Subcutaneous abdominal adipose tissue (tissue), 5 donors: Measurements from ENCODE around the gene ULK1.

Source experiments
- H3K27ac ChIP-seq: one replicate; pipeline ENCODE4 v1.7.0; 2013; ENCODE audit warnings: low read depth, mild to moderate bottlenecking, inconsistent platforms, low read length, moderate library complexity
- H3K27me3 ChIP-seq, 5 donors: one replicate each; pipeline ENCODE4 v1.7.0; 2013; ENCODE audit warnings: low read length in 5 of 5, inconsistent platforms in 1 of 5; ENCODE audit not compliant: control insufficient read depth in 5 of 5, insufficient read depth in 4 of 5
- H3K36me3 ChIP-seq, 5 donors: one replicate each; pipeline ENCODE4 v1.7.0; 2013; ENCODE audit warnings: low read length in 5 of 5; ENCODE audit not compliant: control insufficient read depth in 5 of 5, insufficient read depth in 5 of 5
- H3K4me1 ChIP-seq, 5 donors: one replicate each; pipeline ENCODE4 v1.7.0; 2013; ENCODE audit warnings: low read length in 5 of 5, mild to moderate bottlenecking in 3 of 5, moderate library complexity in 1 of 5; ENCODE audit not compliant: control insufficient read depth in 5 of 5, insufficient read depth in 5 of 5
- H3K4me3 ChIP-seq, 5 donors: one replicate each; pipeline ENCODE4 v1.7.0; 2013; ENCODE audit warnings: low read length in 5 of 5, low read depth in 1 of 5
- H3K9ac ChIP-seq, 5 donors: one replicate each; pipeline ENCODE4 v1.7.0; 2013; ENCODE audit warnings: low read length in 5 of 5, mild to moderate bottlenecking in 4 of 5, moderate library complexity in 3 of 5
- H3K9me3 ChIP-seq, 5 donors: one replicate each; pipeline ENCODE4 v1.7.0; 2013; ENCODE audit warnings: low read length in 5 of 5; ENCODE audit not compliant: control insufficient read depth in 5 of 5
- donor health status: healthy.
- donor health status: healthy.
- donor health status: healthy.
- donor health status: healthy.
- donor health status: healthy.

ULK1 gene

DNA sequence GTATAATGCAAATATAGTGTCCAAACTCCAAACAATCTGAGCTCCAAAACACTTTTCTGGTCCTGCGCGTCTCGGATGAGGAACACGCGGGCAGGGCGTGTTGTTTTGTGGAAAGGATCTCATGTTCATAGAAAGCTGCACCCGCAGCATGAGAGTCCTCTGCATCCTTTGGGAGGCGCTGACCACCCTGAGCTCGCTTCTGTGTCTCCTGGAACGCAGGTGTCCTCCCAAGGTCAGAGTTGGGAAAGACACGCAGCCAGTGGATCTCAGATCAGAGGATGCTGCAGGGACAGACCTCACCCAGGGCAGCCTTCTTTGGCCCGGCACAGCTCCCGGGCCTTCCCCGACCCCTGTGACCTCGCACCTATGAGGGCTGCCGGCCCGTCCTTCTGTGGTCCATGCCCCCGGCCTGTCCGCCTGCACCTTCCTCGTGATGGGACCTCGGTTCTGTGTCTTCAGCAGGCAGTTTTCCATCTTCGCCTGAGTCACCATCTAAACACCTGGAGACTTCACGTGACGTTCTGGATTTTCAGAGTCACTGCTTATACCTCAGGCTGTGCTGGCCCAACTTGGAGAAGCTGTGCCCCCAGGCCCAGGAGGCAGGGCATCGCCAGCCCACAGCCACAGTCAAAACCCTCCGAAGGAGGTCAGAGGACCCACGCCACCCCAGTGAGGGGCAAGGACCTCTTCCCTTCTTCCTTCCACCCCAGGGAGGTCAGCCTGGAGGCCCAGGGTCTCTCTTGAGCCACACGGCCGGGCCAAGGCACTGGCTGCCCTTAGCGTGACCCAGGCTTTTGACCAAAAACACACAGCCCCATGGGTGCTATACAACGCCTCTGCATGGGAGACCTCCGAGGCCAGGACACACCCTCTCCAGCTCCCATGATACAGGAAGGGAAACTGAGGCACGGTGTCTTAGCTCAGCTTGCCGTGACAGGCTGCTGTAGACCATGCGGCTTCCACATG is 40.3 kb upstream of the ULK1 start:
- Histone ChIP-seq H3K27me3 (peaks cover 0 to 31% (median 8%) of the 10 kb centered on the region in 5 donors), H3K36me3 (peaks cover 0 to 21% (median 4%) of the 10 kb centered on the region in 5 donors), H3K9ac (no peak overlapping the region)

DNA sequence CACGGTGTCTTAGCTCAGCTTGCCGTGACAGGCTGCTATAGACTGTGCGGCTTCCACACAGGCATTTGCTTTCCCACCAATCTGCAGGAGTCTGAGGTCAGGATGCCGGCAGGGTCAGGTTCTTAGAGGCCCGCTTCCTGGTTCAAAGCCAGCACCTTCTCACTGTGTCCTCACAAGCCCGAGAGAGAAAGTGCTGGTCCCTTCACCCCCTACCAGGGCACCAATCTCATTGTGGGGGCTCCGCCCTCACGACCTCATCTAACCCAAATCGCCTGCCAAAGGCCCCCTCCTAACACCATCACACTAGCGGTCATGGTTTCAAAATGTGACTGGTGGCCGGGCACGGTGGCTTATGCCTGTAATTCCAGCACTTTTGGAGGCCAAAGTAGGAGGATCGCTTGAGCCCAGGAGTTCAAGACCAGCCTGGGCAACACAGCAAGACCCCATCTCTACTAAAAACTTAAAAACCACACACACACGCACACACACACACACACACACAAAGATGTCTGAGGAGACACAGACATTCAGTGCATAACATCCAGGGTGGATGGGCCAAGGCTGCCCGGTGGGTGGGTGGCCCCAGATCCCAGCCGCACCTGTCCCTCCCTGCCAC is 39.5 kb upstream of the ULK1 start:
- Histone ChIP-seq H3K27me3 (peaks cover 0 to 31% (median 8%) of the 10 kb centered on the region in 5 donors), H3K27ac (no peak overlapping the region)

More for the DNA sequence above, 40.3 kb upstream of the ULK1 start:
- H3K9me3 ChIP-seq = peaks cover 0 to 3% (median 0%) of the 10 kb centered on the region in 5 donors
- no peak overlapping the region for H3K27ac ChIP-seq
- H3K4me3 ChIP-seq = no peak overlapping the region
- no peaks in the 10 kb centered on the region for H3K4me1 ChIP-seq

DNA sequence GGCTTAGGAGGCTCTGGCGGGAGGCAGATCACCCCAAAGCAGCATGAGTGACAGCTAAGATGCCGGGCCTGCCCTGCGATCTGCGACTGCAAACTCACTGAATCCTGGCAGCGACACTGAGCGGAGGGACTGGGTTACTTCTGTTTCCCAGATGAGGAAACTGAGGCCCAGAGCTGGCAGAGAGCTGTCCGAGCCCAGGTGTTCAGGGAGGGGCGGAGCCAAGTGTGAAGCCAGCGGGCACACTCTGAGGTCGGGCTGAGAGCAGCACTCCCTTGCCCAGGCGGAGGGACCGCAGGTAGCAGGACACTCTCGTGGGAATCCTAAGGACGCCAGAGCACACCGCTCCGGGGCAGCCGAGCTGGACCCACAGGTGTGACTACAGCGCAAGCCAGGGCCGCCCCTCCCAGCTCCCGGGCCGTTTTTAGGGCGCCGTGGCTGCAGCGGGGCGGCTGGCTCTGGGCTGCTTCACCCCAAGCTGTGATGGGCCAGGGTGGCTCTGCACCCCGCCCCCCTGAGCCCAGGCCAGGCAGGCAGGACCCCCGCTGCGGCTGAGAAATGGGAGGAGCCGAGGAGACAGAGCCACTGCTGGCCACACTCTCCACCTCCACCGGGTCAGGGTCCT is 38.8 kb upstream of the ULK1 start:
- Histone ChIP-seq H3K27ac (no peak overlapping the region), H3K9me3 (peaks cover 0 to 3% (median 0%) of the 10 kb centered on the region in 5 donors), H3K36me3 (peaks cover 0 to 10% (median under 1%) of the 10 kb centered on the region in 5 donors), H3K27me3 (peaks cover 0 to 31% (median 8%) of the 10 kb centered on the region in 5 donors), H3K9ac (no peak overlapping the region), H3K4me3 (no peak overlapping the region), H3K4me1 (peaks cover 0 to 5% (median 4%) of the 10 kb centered on the region in 5 donors)

More for the DNA sequence above, 39.5 kb upstream of the ULK1 start:
- H3K4me3 ChIP-seq = no peak overlapping the region
- H3K9ac ChIP-seq = no peak overlapping the region
- H3K4me1 ChIP-seq = no peaks in the 10 kb centered on the region
- peaks cover 0 to 3% (median 0%) of the 10 kb centered on the region in 5 donors for H3K9me3 ChIP-seq
- peaks cover 0 to 17% (median 4%) of the 10 kb centered on the region in 5 donors for H3K36me3 ChIP-seq

DNA sequence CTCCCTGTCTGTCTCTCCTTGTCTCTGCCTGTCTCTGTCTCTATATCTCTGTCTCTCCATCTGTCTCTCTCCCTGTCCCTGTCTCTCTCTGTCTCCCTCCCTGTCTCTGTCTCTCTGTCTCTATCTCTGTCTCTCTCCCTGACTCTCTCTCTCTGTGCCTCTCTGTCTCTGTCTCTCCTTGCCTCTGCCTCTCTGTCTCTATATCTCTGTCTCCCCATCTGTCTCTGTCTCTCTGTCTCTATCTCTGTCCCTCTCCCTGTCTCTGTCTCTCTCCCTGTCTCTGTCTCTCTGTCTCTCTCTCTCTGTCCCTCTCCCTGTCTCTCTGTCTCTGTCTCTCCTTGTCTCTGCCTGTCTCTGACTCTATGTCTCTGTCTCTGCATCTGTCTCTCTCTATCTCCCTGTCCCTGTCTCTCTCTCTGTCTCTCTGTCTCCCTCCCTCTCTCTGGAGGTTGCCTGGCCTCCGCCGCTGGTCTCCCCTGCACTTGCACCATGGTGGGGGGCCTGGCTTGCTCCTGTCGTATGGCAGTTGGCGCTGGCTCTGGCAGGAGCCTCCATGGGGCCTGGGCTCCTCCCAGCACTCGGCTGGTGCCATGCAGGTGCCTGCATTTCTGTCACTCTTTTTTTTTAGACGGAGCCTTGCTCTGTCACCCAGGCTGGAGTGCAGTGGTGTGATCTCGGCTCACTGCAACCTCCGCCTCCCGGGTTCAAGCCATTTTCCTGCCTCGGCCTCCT is 37.9 kb upstream of the ULK1 start:
- Histone ChIP-seq H3K27ac (no peak overlapping the region), H3K9me3 (peaks cover 0 to 3% (median 0%) of the 10 kb centered on the region in 5 donors), H3K4me1 (peaks cover 1 to 13% (median 10%) of the 10 kb centered on the region in 5 donors), H3K36me3 (peaks cover 0 to 1% (median 0%) of the 10 kb centered on the region in 5 donors), H3K4me3 (no peak overlapping the region), H3K9ac (no peak overlapping the region), H3K27me3 (peaks cover 0 to 31% (median 8%) of the 10 kb centered on the region in 5 donors)

DNA sequence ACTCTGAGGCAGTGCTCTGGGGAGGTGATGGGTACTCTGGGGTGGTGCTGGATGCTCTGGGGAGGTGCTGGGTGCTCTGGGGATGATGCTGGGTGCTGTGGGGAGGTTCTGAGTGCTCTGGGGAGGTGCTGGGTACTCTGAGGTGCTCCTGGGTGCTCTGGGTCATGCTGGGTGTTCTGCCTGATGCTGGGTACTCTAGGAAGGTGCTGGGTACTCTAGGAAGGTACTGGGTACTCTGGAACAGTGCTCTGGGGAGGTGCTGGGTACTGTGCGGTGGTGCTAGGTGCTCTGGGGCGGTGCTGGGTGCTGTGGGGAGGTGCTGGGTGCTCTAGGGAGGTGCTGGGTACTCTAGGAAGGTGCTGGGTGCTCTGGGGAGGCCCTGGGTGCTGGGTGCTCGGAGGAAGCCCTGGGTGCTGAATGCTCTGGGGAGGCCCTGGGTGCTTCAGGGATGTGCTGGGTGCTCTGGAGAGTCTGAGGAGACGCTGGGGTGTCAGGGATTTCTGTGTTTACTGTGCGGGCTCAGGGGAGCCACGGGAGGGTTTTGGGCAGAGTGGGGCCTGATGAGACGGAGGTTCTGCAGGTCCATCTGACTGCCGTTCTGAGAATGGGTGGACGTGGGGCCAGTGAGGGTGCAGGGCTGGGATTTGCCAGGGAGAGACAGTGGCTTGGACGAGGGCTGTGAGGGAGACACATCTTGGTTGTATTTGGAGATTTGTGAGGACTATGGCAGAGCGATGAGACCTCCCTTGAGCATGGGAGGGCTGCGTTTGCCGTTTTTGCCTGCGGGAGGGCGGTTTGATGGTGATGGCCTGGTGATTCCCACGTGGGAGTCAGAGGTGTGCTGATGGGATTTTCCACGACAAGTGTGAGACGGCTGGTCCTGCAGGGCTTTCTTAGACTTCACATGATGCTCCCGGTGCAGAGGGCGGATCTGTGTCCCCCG is 36.2 kb upstream of the ULK1 start:
- Histone ChIP-seq H3K36me3 (no peaks in the 10 kb centered on the region), H3K27ac (no peak overlapping the region), H3K4me1 (peaks cover 1 to 20% (median 12%) of the 10 kb centered on the region in 5 donors), H3K9ac (no peak overlapping the region), H3K27me3 (peaks cover 0 to 29% (median 8%) of the 10 kb centered on the region in 5 donors), H3K4me3 (no peak overlapping the region), H3K9me3 (peaks cover 0 to 3% (median 0%) of the 10 kb centered on the region in 5 donors)

DNA sequence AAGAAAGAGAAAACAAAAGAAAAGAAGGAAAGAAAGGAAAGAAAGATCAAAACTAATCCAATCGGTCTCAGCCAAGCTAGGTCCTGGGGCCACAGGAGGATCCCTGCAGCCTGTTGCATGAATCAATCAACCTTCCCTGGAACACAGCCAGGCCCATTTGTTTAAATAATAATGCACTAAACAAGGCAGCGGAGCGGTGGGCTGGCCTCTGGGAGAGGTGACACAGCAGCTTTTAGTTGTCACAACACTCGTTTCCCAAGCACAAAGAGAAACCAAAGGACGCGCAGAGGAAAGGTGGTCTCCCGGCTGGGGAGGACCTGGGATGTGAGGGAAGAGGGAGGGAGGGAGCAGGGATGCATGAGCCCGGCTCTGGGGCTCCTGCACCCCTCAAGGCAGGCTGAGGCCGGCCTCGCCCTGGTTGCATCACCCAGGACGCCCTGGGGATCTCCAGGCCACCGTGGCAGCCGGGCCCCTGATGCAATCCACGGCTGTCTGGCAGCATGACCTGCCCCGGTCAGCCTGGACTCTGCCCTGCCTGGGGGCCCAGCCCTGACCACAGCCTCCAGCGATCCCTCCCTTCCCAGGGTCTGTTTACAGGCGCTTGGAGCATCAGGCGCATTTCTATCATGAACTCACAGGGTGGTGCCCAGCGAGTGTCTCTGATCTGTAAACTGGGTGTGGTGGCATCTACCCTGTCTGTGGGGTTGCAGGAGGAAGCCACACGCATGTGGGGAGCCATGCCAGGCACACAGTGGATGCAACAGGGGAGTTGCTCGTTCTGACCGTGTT is 33.8 kb upstream of the ULK1 start:
- peak overlapping the region; percentile 33 to 66 (median 54) for H3K4me3 ChIP-seq
- peaks cover 0 to 8% (median 6%) of the 10 kb centered on the region in 5 donors for H3K27me3 ChIP-seq
- peak overlapping the region in 2 of 5 donors; percentile 61 to 62 for H3K9ac ChIP-seq
- no peaks in the 10 kb centered on the region for H3K9me3 ChIP-seq
- H3K27ac ChIP-seq = no peak overlapping the region
- H3K4me1 ChIP-seq = peaks cover 1 to 20% (median 12%) of the 10 kb centered on the region in 5 donors
- H3K36me3 ChIP-seq = no peaks in the 10 kb centered on the region

DNA sequence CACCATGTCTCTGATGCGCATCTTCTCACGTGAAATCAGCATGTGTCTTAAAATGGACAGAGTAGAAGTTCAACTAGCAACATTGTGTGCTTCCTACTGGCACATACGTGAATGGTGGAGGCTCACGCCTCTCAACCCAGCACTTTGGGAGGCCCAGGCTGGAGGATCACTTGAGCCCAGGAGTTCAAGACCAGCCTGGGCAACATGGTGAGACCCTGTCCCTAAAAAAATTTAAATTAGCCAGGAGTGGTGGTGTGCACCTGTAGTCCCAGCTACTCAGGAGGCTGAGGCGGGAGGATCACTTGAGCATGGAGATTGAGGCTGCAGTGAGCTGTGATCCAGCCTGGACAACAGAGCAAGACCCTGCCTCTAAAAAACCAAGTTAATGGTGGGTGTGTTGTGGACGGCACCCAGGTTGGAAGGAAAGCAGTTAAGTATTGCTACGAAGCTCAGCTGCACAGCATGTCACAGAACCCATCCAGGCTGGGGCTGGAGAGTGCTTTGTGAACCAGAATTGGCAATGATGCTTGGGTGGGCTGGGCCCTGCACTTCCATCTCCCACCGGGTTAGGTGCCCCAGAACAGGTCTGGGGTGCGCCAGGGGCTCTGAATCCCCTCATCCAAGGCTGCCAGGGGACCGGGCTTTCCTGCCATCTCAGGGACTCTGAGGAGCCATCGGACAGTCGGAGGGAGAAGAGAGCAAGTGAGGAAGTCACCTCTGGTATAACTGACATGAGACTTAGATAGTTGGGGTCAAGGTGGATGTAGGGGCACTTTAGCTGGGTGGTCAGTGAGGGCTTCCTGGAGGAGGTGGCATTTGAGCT is 33.0 kb upstream of the ULK1 start:
- H3K4me3 ChIP-seq = no peak overlapping the region
- peaks cover 0 to 3% (median under 1%) of the 10 kb centered on the region in 5 donors for H3K27me3 ChIP-seq
- H3K36me3 ChIP-seq = no peaks in the 10 kb centered on the region
- H3K9ac ChIP-seq = no peak overlapping the region
- H3K27ac ChIP-seq = no peak overlapping the region
- peaks cover 1 to 20% (median 12%) of the 10 kb centered on the region in 5 donors for H3K4me1 ChIP-seq
- H3K9me3 ChIP-seq = no peaks in the 10 kb centered on the region

DNA sequence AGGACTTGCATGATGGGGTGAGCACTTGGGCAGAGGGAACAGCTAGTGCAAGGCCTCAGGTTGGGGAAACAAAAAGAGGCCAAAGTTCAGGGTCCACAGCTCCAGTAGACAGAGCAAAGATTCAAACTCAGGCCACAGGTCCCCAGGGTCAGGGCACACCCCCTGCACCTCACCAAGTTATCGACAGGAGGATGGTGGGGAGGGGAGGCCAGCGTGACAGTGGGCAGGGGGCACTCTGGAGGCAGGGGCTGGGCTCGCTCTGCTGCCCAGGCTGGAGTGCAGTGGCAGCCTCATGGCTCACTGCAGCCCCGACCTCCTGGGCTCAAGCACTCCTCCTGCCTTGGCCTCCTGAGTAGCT is 32.4 kb upstream of the ULK1 start:
- H3K4me3 ChIP-seq = no peak overlapping the region
- H3K9me3 ChIP-seq = no peaks in the 10 kb centered on the region
- no peaks in the 10 kb centered on the region for H3K27me3 ChIP-seq
- no peaks in the 10 kb centered on the region for H3K36me3 ChIP-seq
- H3K9ac ChIP-seq = no peak overlapping the region
- no peak overlapping the region for H3K27ac ChIP-seq
- H3K4me1 ChIP-seq = peaks cover 1 to 20% (median 12%) of the 10 kb centered on the region in 5 donors
